Ishikawa (cell line): Measurements from ENCODE around the gene PDE6A.
A peak's percentile ranks its signal among the peaks of the same experiment; 100 is the strongest.

ENCODE experiments used
- CEBPB ChIP-seq: IDR thresholded peaks from 2 replicates; pipeline ENCODE4 v1.6.1; 2012
- CREB1 ChIP-seq: IDR thresholded peaks from 2 replicates; pipeline ENCODE4 v1.6.1; 2012; ENCODE audit warnings: low read depth
- EGR1 ChIP-seq: IDR thresholded peaks from 2 replicates; pipeline ENCODE4 v1.6.1; 2012
- EP300 ChIP-seq: IDR thresholded peaks from 2 replicates; pipeline ENCODE4 v1.6.1; 2012; ENCODE audit warnings: borderline replicate concordance
- FOXM1 ChIP-seq: IDR thresholded peaks from 2 replicates; pipeline ENCODE4 v1.6.1; 2012; ENCODE audit warnings: low read depth, borderline replicate concordance
- NFIC ChIP-seq: IDR thresholded peaks from 2 replicates; pipeline ENCODE4 v1.6.1; 2012
- RAD21 ChIP-seq: IDR thresholded peaks from 2 replicates; pipeline ENCODE4 v1.6.1; 2012; ENCODE audit warnings: low read depth
- REST ChIP-seq: IDR thresholded peaks from 2 replicates; pipeline ENCODE4 v1.6.1; 2012; ENCODE audit warnings: low read depth, mild to moderate bottlenecking
- TAF1 ChIP-seq: IDR thresholded peaks from 2 replicates; pipeline ENCODE4 v1.6.1; 2012; ENCODE audit warnings: low read depth, mild to moderate bottlenecking
- TCF12 ChIP-seq: IDR thresholded peaks from 2 replicates; pipeline ENCODE4 v1.6.1; 2012; ENCODE audit warnings: low read depth
- TEAD4 ChIP-seq: IDR thresholded peaks from 2 replicates; pipeline ENCODE4 v1.6.1; 2012
- USF1 ChIP-seq: IDR thresholded peaks from 2 replicates; pipeline ENCODE4 v1.6.1; 2012
- YY1 ChIP-seq: IDR thresholded peaks from 2 replicates; pipeline ENCODE4 v1.6.1; 2012; ENCODE audit warnings: low read depth
- ZBTB7A ChIP-seq: IDR thresholded peaks from 2 replicates; pipeline ENCODE4 v1.6.1; 2012; ENCODE audit warnings: low read depth
- TF ChIP-seq, protein P1 (sequence below): IDR thresholded peaks from 2 replicates; pipeline ENCODE4 v1.6.1; 2012

Gene PDE6A

GRCh38 chr5:149892594-149892993 is 52.0 kb downstream of the PDE6A start:
- TF ChIP-seq EP300 (no peak), CEBPB (no peak), EGR1 (no peak), NFIC (no peak), REST (no peak), RAD21 (no peak), USF1 (no peak), FOXM1 (no peak), TCF12 (no peak), ZBTB7A (no peak), TEAD4 (no peak), CREB1 (no peak), TAF1 (no peak), YY1 (no peak)
- TF ChIP-seq, protein P1, sequence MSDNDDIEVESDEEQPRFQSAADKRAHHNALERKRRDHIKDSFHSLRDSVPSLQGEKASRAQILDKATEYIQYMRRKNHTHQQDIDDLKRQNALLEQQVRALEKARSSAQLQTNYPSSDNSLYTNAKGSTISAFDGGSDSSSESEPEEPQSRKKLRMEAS: no peak

GRCh38 chr5:149888280-149888679 is 56.3 kb downstream of the PDE6A start:
- no peak for TF ChIP-seq EGR1

DNA sequence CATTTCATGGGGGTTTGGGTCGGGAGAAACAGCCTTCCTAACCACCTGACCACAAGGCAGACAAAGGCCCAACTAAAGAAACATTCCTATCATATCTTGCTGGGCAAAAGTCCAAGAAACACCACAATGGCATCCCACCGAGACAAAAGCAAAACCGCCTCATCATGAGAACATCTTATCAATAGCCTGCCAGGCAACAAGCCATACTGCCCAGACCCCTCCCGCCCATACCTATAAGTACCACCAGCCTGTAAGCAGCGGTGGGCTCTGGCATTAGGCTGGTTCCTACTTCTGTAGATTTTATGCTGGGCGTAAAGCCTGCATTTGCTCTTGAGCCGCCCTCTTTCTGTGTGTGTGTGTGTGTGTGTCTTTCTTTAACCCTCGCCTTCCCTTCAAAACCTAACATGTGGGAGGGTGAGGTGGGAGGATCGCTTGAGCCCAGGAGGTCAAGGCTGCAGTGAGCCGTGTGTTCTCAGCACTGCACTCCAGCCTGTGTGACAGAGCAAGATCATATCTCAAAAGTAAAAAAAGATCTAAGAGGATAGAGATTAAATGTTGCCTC is 56.9 kb downstream of the PDE6A start:
- TF ChIP-seq, protein P1: no peak
- TF ChIP-seq CEBPB: no peak
- 0 out of 2 replicates have a peak, but pooled peaks have one; percentile 46 for TF ChIP-seq TEAD4
- TF ChIP-seq NFIC: peak; percentile 79

GRCh38 chr5:149886692-149887470 is 57.7 kb downstream of the PDE6A start:
- TF ChIP-seq CEBPB (no peak), YY1 (no peak), REST (no peak), FOXM1 (no peak), EGR1 (no peak), TCF12 (no peak), RAD21 (no peak), USF1 (no peak), TEAD4 (no peak), CREB1 (no peak)
- TF ChIP-seq, protein P1: no peak

DNA sequence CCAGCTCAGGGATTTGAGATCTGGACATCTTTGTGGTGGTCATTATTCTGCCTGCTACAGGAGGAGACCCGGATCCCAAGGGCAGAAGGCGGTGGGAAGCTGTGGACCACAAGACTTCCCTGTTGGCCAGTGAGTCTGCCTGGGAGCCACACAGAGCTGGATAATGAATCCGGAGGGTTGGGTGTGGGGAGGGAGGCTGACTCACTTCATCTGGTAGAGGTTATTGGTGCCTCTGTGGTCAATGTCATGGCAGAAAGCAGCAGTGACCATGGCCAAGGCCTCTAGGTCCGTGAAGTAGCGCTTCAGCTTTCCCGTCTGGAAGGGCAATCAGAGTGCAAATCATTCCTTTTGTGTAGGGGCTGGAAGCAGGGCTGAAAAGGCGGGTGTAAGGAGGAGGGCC is 58.5 kb downstream of the PDE6A start:
- TF ChIP-seq ZBTB7A: no peak
- TF ChIP-seq RAD21: no peak
- no peak for TF ChIP-seq NFIC
- TF ChIP-seq EP300: no peak
- TF ChIP-seq TEAD4: no peak
- TF ChIP-seq FOXM1: no peak
- TF ChIP-seq YY1: no peak
- TF ChIP-seq USF1: no peak
- TF ChIP-seq, protein P1: no peak
- no peak for TF ChIP-seq REST
- TF ChIP-seq TAF1: no peak
- TF ChIP-seq TCF12: no peak
- no peak for TF ChIP-seq CREB1
- no peak for TF ChIP-seq CEBPB
- TF ChIP-seq EGR1: no peak
